PC-3 (cell line): ENCODE results near the gene TMPRSS3.

ENCODE experiments used
- CTCF ChIP-seq: fragments of 300-600 bp; sonication (generic); conservative IDR thresholded peaks from 2 replicates; pipeline ENCODE4 v1.5.1; 2017; ENCODE audit warnings: antibody characterized with exemption, low read depth, mild to moderate bottlenecking, low read length
- EZH2 ChIP-seq: fragments of 300-600 bp; sonication (generic); IDR thresholded peaks from one replicate; pipeline ENCODE4 v1.6.1; 2017; ENCODE audit warnings: antibody characterized with exemption, mild to moderate bottlenecking, low read length; ENCODE audit not compliant: unreplicated experiment

GRCh38 chr21:42435401-42435800 lies 39.5 kb upstream of the TMPRSS3 start:
- TF ChIP-seq EZH2 = no peak
- TF ChIP-seq CTCF = no peak
